Muscle of arm (tissue), 14 donors: ENCODE data around the gene HMGB3. TPM values are rescaled to one million over a fixed set of nuclear protein-coding genes. Genes with fewer than 3 reads are reported as not detected.
"Not testable (repeated sequence)": the region's sequence is repeated elsewhere in the genome, so short reads cannot be mapped to it uniquely, and the experiment has no call there.

Source experiments
- DNase-seq: peaks from one replicate; pipeline ENCODE4 v3.0.0-alpha.2; 2013
- long read RNA-seq, 11 donors: transcript quantifications; one replicate each; lab custom pipeline, GENCODE V29; 2026
- polyA plus RNA-seq, 12 donors: library from polyadenylated mRNA; unstranded; fragments of 120-200 nt; gene quantifications; one replicate each; pipeline ENCODE4 v1.2.1, GENCODE V29; 2013; ENCODE audit not compliant: insufficient read length in 12 of 12

Gene HMGB3
- polyA plus RNA-seq = 10 to 100 TPM in 11 of 12 donors, not detected in 1; 44.8 to 86.8 (median 66.1) TPM
- long read RNA-seq, donor 1, transcript HMGB3-201 (5 exons, 3,560 nt) = major isoform, 14 of 46 reads
- long read RNA-seq, donor 1, partial matches to known transcripts = 31 of 46 reads
- long read RNA-seq, donor 1, other reads (novel, unspliced or antisense) = 0 of 46 reads
- long read RNA-seq, donor 2, transcript HMGB3-201 (5 exons, 3,560 nt) = major isoform, 15 of 36 reads
- long read RNA-seq, donor 2, partial matches to known transcripts = 19 of 36 reads
- long read RNA-seq, donor 2, other reads (novel, unspliced or antisense) = 0 of 36 reads
- long read RNA-seq, donor 3, transcript HMGB3-201 (5 exons, 3,560 nt) = major isoform, 8 of 15 reads
- long read RNA-seq, donor 3, partial matches to known transcripts = 5 of 15 reads
- long read RNA-seq, donor 3, other reads (novel, unspliced or antisense) = 0 of 15 reads
- long read RNA-seq, donor 4, partial matches to known transcripts = 11 of 13 reads
- long read RNA-seq, donor 4, other reads (novel, unspliced or antisense) = 0 of 13 reads
- long read RNA-seq, donor 5, transcript HMGB3-201 (5 exons, 3,560 nt) = major isoform, 24 of 30 reads
- long read RNA-seq, donor 5, partial matches to known transcripts = 6 of 30 reads
- long read RNA-seq, donor 5, other reads (novel, unspliced or antisense) = 0 of 30 reads
- long read RNA-seq, donor 6, transcript HMGB3-201 (5 exons, 3,560 nt) = major isoform, 8 of 24 reads
- long read RNA-seq, donor 6, partial matches to known transcripts = 16 of 24 reads
- long read RNA-seq, donor 6, other reads (novel, unspliced or antisense) = 0 of 24 reads
- long read RNA-seq, donor 7, transcript HMGB3-201 (5 exons, 3,560 nt) = major isoform, 5 of 21 reads
- long read RNA-seq, donor 7, partial matches to known transcripts = 16 of 21 reads
- long read RNA-seq, donor 7, other reads (novel, unspliced or antisense) = 0 of 21 reads
- long read RNA-seq, donor 8, transcript HMGB3-201 (5 exons, 3,560 nt) = major isoform, 15 of 50 reads
- long read RNA-seq, donor 8, partial matches to known transcripts = 33 of 50 reads
- long read RNA-seq, donor 8, other reads (novel, unspliced or antisense) = 0 of 50 reads
- long read RNA-seq, donor 9, partial matches to known transcripts = 0 of 4 reads
- long read RNA-seq, donor 9, other reads (novel, unspliced or antisense) = 0 of 4 reads
- long read RNA-seq, donor 10, transcript HMGB3-201 (5 exons, 3,560 nt) = major isoform, 6 of 22 reads
- long read RNA-seq, donor 10, partial matches to known transcripts = 16 of 22 reads
- long read RNA-seq, donor 10, other reads (novel, unspliced or antisense) = 0 of 22 reads
- long read RNA-seq, donor 11, transcript HMGB3-201 (5 exons, 3,560 nt) = major isoform, 18 of 34 reads
- long read RNA-seq, donor 11, partial matches to known transcripts = 16 of 34 reads
- long read RNA-seq, donor 11, other reads (novel, unspliced or antisense) = 0 of 34 reads

GRCh38 chrX:150982788-150983520 is at the start of gene HMGB3:
TSS of gene HMGB3 (plus strand) at chrX:150983335. CDS start at chrX:150985600, 2,265 bp downstream.
- DNase-seq = peak; percentile 79

DNA sequence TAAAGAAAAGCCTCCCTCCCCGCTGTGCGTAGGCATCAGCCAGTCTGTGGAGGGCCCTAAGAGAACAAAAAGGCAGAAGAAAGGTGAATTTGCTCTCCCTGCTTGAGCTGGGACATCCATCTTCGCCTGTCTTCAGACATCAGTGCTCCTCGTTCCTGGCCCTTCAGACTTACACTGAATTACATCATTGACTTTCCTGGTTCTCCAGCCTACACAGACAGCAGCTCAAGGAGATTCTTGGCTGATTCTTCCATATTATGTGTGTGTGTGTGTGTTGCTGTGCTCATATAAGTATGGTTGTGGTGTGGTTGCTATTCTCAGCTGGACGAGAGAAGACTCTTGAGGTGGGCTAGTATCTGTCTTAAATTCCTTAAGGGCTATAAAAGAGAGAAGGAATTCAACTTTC is 49.2 kb upstream of the HMGB3 start:
- no peak for DNase-seq

GRCh38 chrX:150934453-150934852 is 48.7 kb upstream of the HMGB3 start:
- no peak for DNase-seq

GRCh38 chrX:150935467-150935866 is 47.7 kb upstream of the HMGB3 start:
- DNase-seq = no peak

- DNase-seq = no peak
Observed at GRCh38 chrX:150936556-150936955, 46.6 kb upstream of the HMGB3 start.

- no peak for DNase-seq
Observed at GRCh38 chrX:150940844-150941495, 42.2 kb upstream of the HMGB3 start.

DNA sequence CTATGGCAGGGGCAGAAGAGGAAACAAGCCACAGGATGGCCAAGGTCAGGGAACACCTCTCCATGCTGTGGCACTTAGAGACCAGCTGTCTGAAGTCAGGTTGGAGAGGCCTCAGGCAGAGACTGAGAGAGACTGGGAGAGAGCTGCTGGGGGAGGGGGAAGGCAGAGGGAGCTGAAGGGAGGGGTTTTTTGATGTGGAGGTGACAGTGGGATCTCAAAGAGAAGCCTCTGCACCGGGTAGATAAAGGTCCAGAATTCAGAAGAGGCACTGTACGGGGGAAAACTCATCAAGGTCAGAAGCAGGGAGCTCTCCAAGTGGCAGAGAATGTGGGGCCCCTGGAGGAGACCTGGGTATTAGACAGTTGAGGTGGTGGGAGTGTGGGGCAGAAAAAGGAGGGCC is 41.6 kb upstream of the HMGB3 start:
- no peak for DNase-seq

GRCh38 chrX:150942942-150943594 is 40.1 kb upstream of the HMGB3 start:
- DNase-seq = no peak

- DNase-seq = no peak
Observed at GRCh38 chrX:150944233-150944632, 38.9 kb upstream of the HMGB3 start.

DNA sequence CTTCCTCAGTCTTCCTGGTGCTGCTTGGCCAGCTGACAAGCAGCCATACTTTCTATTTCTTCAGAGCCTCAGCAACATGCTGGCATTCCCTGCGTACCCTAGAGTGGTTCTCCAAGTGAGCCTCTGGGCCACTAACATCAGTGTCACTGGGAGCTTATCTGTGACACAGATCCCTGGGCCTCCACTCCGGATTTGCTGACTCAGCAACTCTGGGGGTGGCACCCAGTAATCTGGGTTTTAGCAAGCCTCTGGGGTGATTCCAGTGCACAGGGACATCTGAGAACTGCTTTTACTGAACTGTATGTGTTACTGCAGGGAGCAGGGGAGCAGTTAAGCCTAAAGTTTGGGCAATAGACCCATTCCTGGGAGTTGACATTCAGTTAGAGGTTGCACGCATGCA is 28.2 kb upstream of the HMGB3 start:
- no peak for DNase-seq

- no peak for DNase-seq
Observed at GRCh38 chrX:150955590-150955989, 27.5 kb upstream of the HMGB3 start.

DNA sequence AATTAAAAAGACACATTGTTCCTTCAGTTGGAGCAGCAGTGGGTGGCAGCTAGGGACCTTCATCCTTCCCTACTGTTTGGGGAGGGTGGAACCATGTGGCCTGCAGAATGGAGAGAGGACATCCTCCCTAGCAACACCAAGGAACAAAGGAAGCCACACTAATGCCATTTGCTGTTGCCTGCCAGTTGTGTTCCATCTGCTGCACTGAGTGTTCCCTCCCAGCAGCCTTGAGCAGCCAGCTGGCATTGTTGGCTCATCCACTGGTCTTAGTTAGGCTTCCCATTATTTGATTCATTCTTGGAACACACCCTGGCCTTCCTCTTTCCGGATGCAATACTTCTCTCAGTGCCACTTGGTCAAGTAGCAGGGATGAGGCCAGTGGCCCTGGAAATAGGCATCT is 25.0 kb upstream of the HMGB3 start:
- DNase-seq = no peak

DNA sequence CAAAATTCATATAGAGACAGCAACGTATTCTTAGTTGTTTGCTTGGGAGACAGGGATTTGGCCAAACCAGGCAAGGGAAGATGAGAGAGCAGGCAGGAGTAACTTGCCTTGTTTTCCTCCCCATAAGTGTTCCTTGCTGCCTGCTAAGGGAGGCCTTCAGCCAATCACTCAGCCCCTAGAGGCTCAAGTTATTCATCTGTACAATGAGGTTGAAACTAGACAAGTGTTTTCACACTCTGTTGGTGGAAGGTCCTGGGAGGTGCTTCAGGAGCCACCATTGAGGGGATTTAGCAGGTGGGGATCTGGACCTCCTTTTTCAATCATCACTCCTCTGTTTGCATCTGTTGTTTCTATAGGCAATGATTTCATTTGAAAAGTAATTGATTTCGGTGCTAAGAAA is 23.6 kb upstream of the HMGB3 start:
- no peak for DNase-seq

- no peak for DNase-seq
Observed at GRCh38 chrX:150961631-150962030, 21.5 kb upstream of the HMGB3 start.

- not testable (repeated sequence) for DNase-seq
Observed at GRCh38 chrX:150964416-150964815, 18.7 kb upstream of the HMGB3 start.

- DNase-seq = no peak
Observed at GRCh38 chrX:150966235-150966634, 16.9 kb upstream of the HMGB3 start.

DNA sequence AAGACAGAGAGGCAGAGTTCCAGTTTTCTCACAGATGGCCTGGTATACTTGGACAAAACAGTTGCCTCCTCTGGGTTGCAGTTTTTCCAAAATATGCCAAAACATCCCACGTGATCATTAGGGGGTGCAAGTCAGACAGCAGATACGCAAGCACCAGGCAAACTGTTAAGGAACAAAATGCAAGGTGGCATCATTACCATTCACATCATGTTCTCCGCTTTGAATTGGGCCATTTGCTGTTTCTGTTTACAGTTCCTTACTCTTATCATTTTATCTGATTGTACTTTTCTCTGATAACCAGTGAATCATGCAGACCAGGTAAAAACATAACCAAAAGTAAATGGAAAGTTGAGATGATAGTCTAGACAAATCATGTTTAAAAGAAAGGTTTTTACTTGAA is 16.4 kb upstream of the HMGB3 start:
- DNase-seq = no peak

- DNase-seq = no peak
Observed at GRCh38 chrX:150967786-150968185, 15.3 kb upstream of the HMGB3 start.

DNA sequence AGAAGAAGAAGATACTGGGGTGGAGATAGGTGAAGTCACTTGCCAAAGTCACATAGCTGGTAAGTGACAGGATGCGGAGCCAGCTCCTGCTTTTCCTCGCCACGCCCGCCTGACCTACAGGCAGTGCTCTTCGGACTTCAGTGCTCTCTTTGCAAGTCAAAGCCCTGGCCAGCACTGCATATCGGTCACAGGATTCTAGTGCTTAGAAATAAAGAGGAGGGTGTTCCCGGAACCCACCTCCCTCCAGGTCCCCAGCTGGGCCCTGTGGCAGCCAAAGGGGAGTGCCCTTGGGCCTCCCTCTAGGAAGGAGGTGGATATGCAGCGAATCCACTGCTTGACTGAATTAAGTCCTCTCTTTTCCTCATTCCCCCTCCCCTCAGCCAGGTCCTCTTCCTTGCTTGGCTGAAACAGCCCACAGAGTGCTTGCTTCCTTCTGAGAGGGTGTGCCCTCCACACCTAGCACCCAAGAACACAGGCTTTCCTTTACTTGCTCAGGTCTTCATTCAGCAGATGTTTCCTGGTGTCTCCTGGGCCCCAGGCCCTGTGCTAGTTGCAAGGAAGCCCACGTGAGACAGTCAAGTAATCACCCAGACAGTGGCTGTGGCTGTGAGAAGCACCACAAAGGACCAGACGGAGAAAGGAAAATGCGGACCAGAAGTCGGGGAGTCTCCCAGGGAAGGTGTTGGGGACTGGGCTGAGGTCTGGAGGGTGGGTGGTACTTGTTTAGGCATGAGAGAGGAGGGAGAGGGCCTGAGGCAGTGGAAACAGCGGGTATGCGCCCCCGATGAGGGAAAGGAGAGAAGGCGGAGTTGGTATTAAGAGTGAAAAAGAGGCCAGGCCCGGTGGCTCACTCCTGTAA is 14.0 kb upstream of the HMGB3 start:
- DNase-seq = no peak
